GM20000 (cell line): ENCODE data around the gene SLC6A3.
"Not testable (repeated sequence)": the region's sequence is repeated elsewhere in the genome, so short reads cannot be mapped to it uniquely, and the experiment has no call there.

Source experiments
- DNase-seq: peaks from one replicate; pipeline ENCODE4 v3.0.0; 2012; ENCODE audit warnings: low spot score
- CTCF ChIP-seq: IDR thresholded peaks from 2 replicates; pipeline ENCODE4 v1.5.1; 2012; ENCODE audit warnings: mild to moderate bottlenecking, control low read depth; ENCODE audit errors: extremely low read depth, missing control alignments

SLC6A3 gene

GRCh38 chr5:1462358-1462757 lies 17.1 kb upstream of the SLC6A3 start:
- DNase-seq: no peak
- no peak for TF ChIP-seq CTCF

DNA sequence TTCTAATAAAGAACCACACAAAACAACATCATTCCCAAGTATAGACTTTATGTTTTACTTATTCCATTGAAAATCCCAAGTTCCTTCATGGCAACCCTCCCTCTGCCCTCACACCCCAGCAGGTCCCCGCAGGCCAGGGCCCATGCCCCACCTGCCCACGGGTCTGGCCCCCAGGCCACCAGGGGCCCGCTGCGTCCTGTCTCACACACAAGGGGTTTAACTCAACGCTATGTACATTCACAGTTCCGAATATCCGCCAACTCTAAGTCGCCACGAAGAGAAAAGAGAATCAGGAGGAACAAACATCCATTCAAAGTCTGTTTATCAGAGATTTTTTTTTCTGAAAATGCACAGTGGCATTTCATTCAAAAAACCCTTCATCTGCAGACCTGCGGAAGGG lies 16.2 kb upstream of the SLC6A3 start:
- no peak for DNase-seq
- no peak for TF ChIP-seq CTCF

- no peak for TF ChIP-seq CTCF
- no peak for DNase-seq
Observed at GRCh38 chr5:1460054-1460682, 14.9 kb upstream of the SLC6A3 start.

DNA sequence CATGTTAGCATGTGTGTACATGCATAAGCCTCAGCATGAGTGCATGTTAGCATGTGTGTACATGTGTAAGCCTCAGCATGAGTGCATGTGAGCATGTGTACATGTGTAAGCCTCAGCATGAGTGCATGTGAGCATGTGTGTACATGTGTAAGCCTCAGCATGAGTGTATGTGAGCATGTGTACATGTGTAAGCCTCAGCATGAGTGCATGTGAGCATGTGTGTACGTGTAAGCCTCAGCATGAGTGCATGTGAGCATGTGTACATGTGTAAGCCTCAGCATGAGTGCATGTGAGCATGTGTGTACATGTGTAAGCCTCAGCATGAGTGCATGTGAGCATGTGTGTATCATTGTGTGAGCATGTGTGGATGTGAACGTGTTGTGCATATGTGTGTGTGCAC lies 14.2 kb upstream of the SLC6A3 start:
- DNase-seq: not testable (repeated sequence)

- DNase-seq: not testable (repeated sequence)
Observed at GRCh38 chr5:1456110-1456881, 11.1 kb upstream of the SLC6A3 start.

- no peak for DNase-seq
- TF ChIP-seq CTCF: no peak
Observed at GRCh38 chr5:1453613-1454012, 8.4 kb upstream of the SLC6A3 start.

- DNase-seq: no peak
- no peak for TF ChIP-seq CTCF
Observed at GRCh38 chr5:1449081-1449630, 3.9 kb upstream of the SLC6A3 start.

GRCh38 chr5:1448511-1449011 lies 3.3 kb upstream of the SLC6A3 start:
- TF ChIP-seq CTCF: no peak
- no peak for DNase-seq
